Stimulated activated CD4-positive, alpha-beta T cell treated with anti-CD3 and anti-CD28 coated beads, Interleukin-12 subunit alpha, Interleukin-12 subunit beta, amount 100 ng/mL, for 48 hours (primary cell): ENCODE data around the gene R3HDM2.

ENCODE experiments used
- DNase-seq, 3 donors: peaks; one replicate each; pipeline ENCODE4 v3.0.0-alpha.2; 2020; ENCODE audit warnings: low read depth in 2 of 3, low spot score in 1 of 3

The R3HDM2 gene

GRCh38 chr12:57219205-57219992 lies 211.4 kb downstream of the R3HDM2 start:
- DNase-seq: no peak

GRCh38 chr12:57218030-57218853 lies 212.6 kb downstream of the R3HDM2 start:
- no peak for DNase-seq

GRCh38 chr12:57216921-57217879 lies 213.6 kb downstream of the R3HDM2 start:
- DNase-seq: no peak

GRCh38 chr12:57216014-57216911 lies 214.6 kb downstream of the R3HDM2 start, which contains the start of gene NXPH4:
NXPH4 (plus strand) TSS chr12:57216794; CDS start chr12:57216970, 176 bp downstream.
- DNase-seq: no peak

GRCh38 chr12:57215668-57216013 lies 215.2 kb downstream of the R3HDM2 start:
- DNase-seq: no peak

- DNase-seq: no peak
These were observed 215.8 kb downstream of the R3HDM2 start for GRCh38 chr12:57215065-57215464.

GRCh38 chr12:57214398-57214781 lies 216.5 kb downstream of the R3HDM2 start:
- DNase-seq: peak; percentile 57 to 76 (median 59)

- DNase-seq: no peak
These were observed 217.0 kb downstream of the R3HDM2 start for GRCh38 chr12:57213763-57214397.

GRCh38 chr12:57213058-57213715 lies 217.7 kb downstream of the R3HDM2 start:
- peak; percentile 65 to 88 (median 77) for DNase-seq

- DNase-seq: no peak
These were observed 218.2 kb downstream of the R3HDM2 start for GRCh38 chr12:57212701-57213057.

- DNase-seq: no peak
These were observed 218.8 kb downstream of the R3HDM2 start for GRCh38 chr12:57211791-57212700.

GRCh38 chr12:57210926-57211692 lies 219.7 kb downstream of the R3HDM2 start:
- DNase-seq: no peak

GRCh38 chr12:57210461-57210860 lies 220.4 kb downstream of the R3HDM2 start:
- DNase-seq: no peak

- no peak for DNase-seq
These were observed 220.9 kb downstream of the R3HDM2 start for GRCh38 chr12:57209916-57210315.

- no peak for DNase-seq
These were observed 222.1 kb downstream of the R3HDM2 start for GRCh38 chr12:57208631-57209282.

GRCh38 chr12:57207731-57208630 lies 222.9 kb downstream of the R3HDM2 start:
- DNase-seq: no peak
